H1 (cell line): ENCODE results near the gene CRYGN.

Experiments
- CTCF ChIP-seq, 3 experiments: IDR thresholded peaks; 1 replicate in 2 of 3; 2 replicates in 1 of 3; pipeline versions ENCODE4 v1.5.1 to v1.6.1; 2011; ENCODE audit warnings: low read length in 3 of 3, mild to moderate bottlenecking in 3 of 3, inconsistent platforms in 2 of 3, low read depth in 1 of 3, moderate library complexity in 1 of 3; ENCODE audit not compliant: insufficient read depth in 1 of 3; ENCODE audit errors: control extremely low read depth in 1 of 3
- EZH2 ChIP-seq: fragments of 200-600 bp; sonication (generic); IDR thresholded peaks from 2 replicates; pipeline ENCODE4 v1.7.1; 2012; ENCODE audit warnings: low read depth, mild to moderate bottlenecking, moderate library complexity, low read length, inconsistent platforms; ENCODE audit not compliant: severe bottlenecking
- GABPA ChIP-seq: IDR thresholded peaks from 2 replicates; pipeline ENCODE4 v1.6.1; 2011; ENCODE audit warnings: mild to moderate bottlenecking, low read length, moderate library complexity, borderline replicate concordance; ENCODE audit not compliant: insufficient read depth
- JUND ChIP-seq: IDR thresholded peaks from 2 replicates; pipeline ENCODE4 v1.6.1; 2011; ENCODE audit warnings: mild to moderate bottlenecking, improper control_type of control experiment, low read length
- KDM1A ChIP-seq: fragments of 200-600, 300-600 bp; sonication (generic); IDR thresholded peaks from 2 replicates; pipeline ENCODE4 v1.7.1; 2016; ENCODE audit warnings: mild to moderate bottlenecking, low read length, borderline replicate concordance
- NRF1 ChIP-seq: IDR thresholded peaks from 2 replicates; pipeline ENCODE4 v1.6.1; 2011; ENCODE audit warnings: mild to moderate bottlenecking, low read depth, low read length, improper control_type of control experiment
- PHF8 ChIP-seq: fragments of 200-600 bp; sonication (generic); conservative IDR thresholded peaks from 2 replicates; pipeline ENCODE4 v1.7.1; 2012; ENCODE audit warnings: low read depth, mild to moderate bottlenecking, inconsistent platforms, low read length, moderate library complexity
- TAF1 ChIP-seq: IDR thresholded peaks from 2 replicates; pipeline ENCODE4 v1.6.1; 2011; ENCODE audit warnings: mild to moderate bottlenecking, low read depth, low read length
- USF2 ChIP-seq: IDR thresholded peaks from 2 replicates; pipeline ENCODE4 v1.6.1; 2011; ENCODE audit warnings: low read length, improper control_type of control experiment

- TF ChIP-seq KDM1A (no peak), EZH2 (no peak), CTCF (IDR thresholded peaks at IDR 0.05; ENCODE audit: control extremely low read depth in 1 of 3, insufficient read depth in 1 of 3, low read depth in 1 of 3, low read length in 3 of 3) (peak; percentile 80 to 85 (median 83)), NRF1 (no peak), PHF8 (0 out of 2 replicates have a peak, but pooled peaks have one; percentile 27), JUND (no peak), USF2 (no peak), TAF1 (0 out of 2 replicates have a peak, but pooled peaks have one; percentile 14), GABPA (peak; percentile 24; the same call in 1 of the 2 replicates)
Measured at GRCh38 chr7:151448261-151449252, 8.6 kb upstream of the CRYGN start.
